ENCODE results near the gene AK4.

GRCh38 chr1:65138524-65138923 is 9.5 kb upstream of the AK4 start:
- TF ChIP-seq CTCF (IDR thresholded peaks at IDR 0.05) (no peak), POLR2A (IDR thresholded peaks at IDR 0.05) (no peak)

All from esophagus squamous epithelium (tissue), 4 donors.